ENCODE data around the gene NOXO1. TPM values are rescaled to one million over a fixed set of nuclear protein-coding genes. Genes with fewer than 3 reads are reported as not detected.
A peak's percentile ranks its signal among the peaks of the same experiment; 100 is the strongest.

Gene NOXO1
- total and polyA plus RNA-seq, 10 of the 15 experiments (the other 5 are each of a cell fraction or from before 2014, with no cell fraction given): 0.09 to 0.76 (median 0.26) TPM; not detected in 4

DNA sequence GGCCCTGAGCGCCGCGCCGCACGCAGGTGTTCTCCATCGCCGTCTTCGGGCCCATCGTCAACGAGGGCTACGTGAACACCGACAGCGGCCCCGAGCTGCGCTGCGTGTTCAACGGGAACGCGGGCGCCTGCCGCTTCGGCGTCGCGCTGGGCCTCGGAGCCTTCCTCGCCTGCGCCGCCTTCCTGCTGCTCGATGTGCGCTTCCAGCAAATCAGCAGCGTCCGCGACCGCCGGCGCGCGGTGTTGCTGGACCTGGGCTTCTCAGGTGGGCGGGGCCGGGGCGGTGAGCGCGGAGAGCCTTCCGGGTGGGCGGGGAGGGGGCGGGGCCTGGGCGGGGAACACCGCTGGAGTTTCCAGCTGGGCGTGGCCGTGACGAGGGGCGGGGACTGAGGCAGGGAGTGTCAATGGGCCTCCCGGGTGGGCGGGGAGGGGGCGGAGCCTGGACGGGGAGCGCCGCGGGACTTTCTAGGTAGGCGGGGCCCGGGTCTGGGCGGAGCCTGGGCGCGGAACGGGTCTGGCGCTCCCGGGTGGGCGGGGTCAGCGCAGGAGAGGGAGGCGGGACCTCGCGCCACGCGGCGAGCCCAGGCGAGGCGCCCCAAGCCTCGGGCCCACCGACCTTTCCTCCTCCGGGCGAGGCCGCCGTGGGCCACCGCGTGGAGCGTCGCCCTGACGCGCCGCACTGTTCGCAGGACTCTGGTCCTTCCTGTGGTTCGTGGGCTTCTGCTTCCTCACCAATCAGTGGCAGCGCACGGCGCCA lies 10.9 kb upstream of the NOXO1 start (continued):
- no peak for TF ChIP-seq ZNF274 (IDR thresholded peaks at IDR 0.05; ENCODE audit: insufficient read depth, insufficient read length)
- no peak for TF ChIP-seq STAT3 (IDR thresholded peaks at IDR 0.05; ENCODE audit: low read depth, low read length)
- TF ChIP-seq POU2F2 (IDR thresholded peaks at IDR 0.05; ENCODE audit: borderline replicate concordance, low read depth, low read length): no peak; the same call in 2 of the 3 replicates
- peak in 1 of 2 experiments; percentile 42; a peak in 2 of 3 replicates for TF ChIP-seq EGR1 (IDR thresholded peaks at IDR 0.05; ENCODE audit: borderline replicate concordance in 1 of 2, low read depth in 2 of 2, low read length in 2 of 2)
- TF ChIP-seq NRF1 (conservative IDR thresholded peaks at IDR 0.05; ENCODE audit: low read depth, low read length): no peak
- no peak for TF ChIP-seq FOXK2 (IDR thresholded peaks at IDR 0.05)
- no peak for TF ChIP-seq BRCA1 (IDR thresholded peaks at IDR 0.05; ENCODE audit: low read depth, low read length)
- TF ChIP-seq ZNF384 (IDR thresholded peaks at IDR 0.05; ENCODE audit: borderline replicate concordance, low read depth, low read length): no peak
- TF ChIP-seq FOXM1 (IDR thresholded peaks at IDR 0.05; ENCODE audit: low read depth, low read length): no peak
- no peak for TF ChIP-seq MYB (IDR thresholded peaks at IDR 0.05; ENCODE audit: borderline replicate concordance, low read depth, low read length)
- TF ChIP-seq, protein P1, sequence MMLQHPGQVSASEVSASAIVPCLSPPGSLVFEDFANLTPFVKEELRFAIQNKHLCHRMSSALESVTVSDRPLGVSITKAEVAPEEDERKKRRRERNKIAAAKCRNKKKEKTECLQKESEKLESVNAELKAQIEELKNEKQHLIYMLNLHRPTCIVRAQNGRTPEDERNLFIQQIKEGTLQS (IDR thresholded peaks at IDR 0.05; ENCODE audit: borderline replicate concordance, extremely low read depth, low read depth, low read length): no peak
- no peak for TF ChIP-seq ASH2L (IDR thresholded peaks at IDR 0.05; ENCODE audit: borderline replicate concordance, low read depth)
- TF ChIP-seq CREB1 (IDR thresholded peaks at IDR 0.05; ENCODE audit: low read depth): no peak; the same call in 1 of the 2 replicates
- TF ChIP-seq, protein P2, sequence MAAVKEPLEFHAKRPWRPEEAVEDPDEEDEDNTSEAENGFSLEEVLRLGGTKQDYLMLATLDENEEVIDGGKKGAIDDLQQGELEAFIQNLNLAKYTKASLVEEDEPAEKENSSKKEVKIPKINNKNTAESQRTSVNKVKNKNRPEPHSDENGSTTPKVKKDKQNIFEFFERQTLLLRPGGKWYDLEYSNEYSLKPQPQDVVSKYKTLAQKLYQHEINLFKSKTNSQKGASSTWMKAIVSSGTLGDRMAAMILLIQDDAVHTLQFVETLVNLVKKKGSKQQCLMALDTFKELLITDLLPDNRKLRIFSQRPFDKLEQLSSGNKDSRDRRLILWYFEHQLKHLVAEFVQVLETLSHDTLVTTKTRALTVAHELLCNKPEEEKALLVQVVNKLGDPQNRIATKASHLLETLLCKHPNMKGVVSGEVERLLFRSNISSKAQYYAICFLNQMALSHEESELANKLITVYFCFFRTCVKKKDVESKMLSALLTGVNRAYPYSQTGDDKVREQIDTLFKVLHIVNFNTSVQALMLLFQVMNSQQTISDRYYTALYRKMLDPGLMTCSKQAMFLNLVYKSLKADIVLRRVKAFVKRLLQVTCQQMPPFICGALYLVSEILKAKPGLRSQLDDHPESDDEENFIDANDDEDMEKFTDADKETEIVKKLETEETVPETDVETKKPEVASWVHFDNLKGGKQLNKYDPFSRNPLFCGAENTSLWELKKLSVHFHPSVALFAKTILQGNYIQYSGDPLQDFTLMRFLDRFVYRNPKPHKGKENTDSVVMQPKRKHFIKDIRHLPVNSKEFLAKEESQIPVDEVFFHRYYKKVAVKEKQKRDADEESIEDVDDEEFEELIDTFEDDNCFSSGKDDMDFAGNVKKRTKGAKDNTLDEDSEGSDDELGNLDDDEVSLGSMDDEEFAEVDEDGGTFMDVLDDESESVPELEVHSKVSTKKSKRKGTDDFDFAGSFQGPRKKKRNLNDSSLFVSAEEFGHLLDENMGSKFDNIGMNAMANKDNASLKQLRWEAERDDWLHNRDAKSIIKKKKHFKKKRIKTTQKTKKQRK (IDR thresholded peaks at IDR 0.05; ENCODE audit: low read depth, low read length): no peak
- no peak for TF ChIP-seq EZH2 (IDR thresholded peaks at IDR 0.05; ENCODE audit: borderline replicate concordance, control insufficient read depth, low read depth, low read length)
- no peak for TF ChIP-seq JUNB (IDR thresholded peaks at IDR 0.05)
- TF ChIP-seq PML (IDR thresholded peaks at IDR 0.05; ENCODE audit: low read length): no peak
- no peak for TF ChIP-seq KDM1A (IDR thresholded peaks at IDR 0.05; ENCODE audit: borderline replicate concordance)
- TF ChIP-seq POLR2AphosphoS2 (IDR thresholded peaks at IDR 0.05; ENCODE audit: low read depth, low read length): no peak; the same call in 1 of the 2 replicates
- TF ChIP-seq CBX3 (IDR thresholded peaks at IDR 0.05; ENCODE audit: borderline replicate concordance, low read depth): no peak
- no peak for TF ChIP-seq SREBF1 (IDR thresholded peaks at IDR 0.05; ENCODE audit: low read length)
- no peak for TF ChIP-seq ZNF622 (IDR thresholded peaks at IDR 0.05)
- TF ChIP-seq ESRRA (IDR thresholded peaks at IDR 0.05; ENCODE audit: low read length): no peak
- TF ChIP-seq GATAD2B (conservative IDR thresholded peaks at IDR 0.05; ENCODE audit: low read depth): peak; percentile 73
- TF ChIP-seq TCF12 (IDR thresholded peaks at IDR 0.05; ENCODE audit: low read depth, low read length): no peak
- peak; percentile 57 for TF ChIP-seq BACH1 (IDR thresholded peaks at IDR 0.05; ENCODE audit: borderline replicate concordance)
- TF ChIP-seq PAX5 (IDR thresholded peaks at IDR 0.05; ENCODE audit: borderline replicate concordance, low read depth, low read length): no peak; the same call in 1 of the 2 replicates
- no peak for TF ChIP-seq MYC (IDR thresholded peaks at IDR 0.05; ENCODE audit: insufficient read depth, insufficient read length, insufficient replicate concordance, low read length, severe bottlenecking)
- 0 out of 2 replicates have a peak, but pooled peaks have one; percentile 6 for TF ChIP-seq YY1 (IDR thresholded peaks at IDR 0.05; ENCODE audit: low read depth, low read length)
- TF ChIP-seq TBL1XR1 (IDR thresholded peaks at IDR 0.05; ENCODE audit: low read depth, low read length): no peak

Measured in GM12878 (cell line).